ENCODE results near the gene MACROH2A2. TPM values are rescaled to one million over a fixed set of nuclear protein-coding genes. Genes with fewer than 3 reads are reported as not detected.

Gene MACROH2A2
- total RNA-seq = 4.3 and 6.2 TPM in 2 replicates

GRCh38 chr10:70052462-70053217 lies at the start of gene MACROH2A2:
Gene MACROH2A2, plus strand, starts transcription at chr10:70052846. Its CDS starts 22,813 bp downstream, at chr10:70075659.

GRCh38 chr10:70132098-70133029 lies 79.7 kb downstream of the MACROH2A2 start, which contains the start of gene AIFM2:
Gene AIFM2, minus strand, starts transcription at chr10:70132825. Its CDS starts 8,741 bp downstream, at chr10:70124084.

GRCh38 chr10:70146489-70147258 lies 94.0 kb downstream of the MACROH2A2 start, which contains the start of gene TYSND1:
Gene TYSND1, minus strand, starts transcription at chr10:70146700. Its CDS starts 114 bp downstream, at chr10:70146586.

Other genes with a start within 250 kb of the MACROH2A2 start
- gene AIFM2, start 80.0 kb downstream of the MACROH2A2 start, total RNA-seq = 6.1 and 7.7 TPM in 2 replicates
- 10.6 and 16.2 TPM in 2 replicates for gene TYSND1, start 93.9 kb downstream of the MACROH2A2 start, total RNA-seq
- gene SAR1A, start 117.7 kb downstream of the MACROH2A2 start, total RNA-seq = 121 and 157 TPM in 2 replicates
- gene PPA1, start 180.6 kb downstream of the MACROH2A2 start, total RNA-seq = 359 and 392 TPM in 2 replicates
- not detected in 2 replicates for gene NPFFR1, start 231.2 kb downstream of the MACROH2A2 start, total RNA-seq